HL-60/S4 treated with phorbol 12-myristate 13-acetate at 8.2 ng/mL for 4 days and 3 days (cell line): ENCODE measurements around the gene ZNG1B.
"Not testable (repeated sequence)": the region's sequence is repeated elsewhere in the genome, so short reads cannot be mapped to it uniquely, and the experiment has no call there.

Experiments used
- in situ Hi-C: fragments of 300-500 bp; cut with MboI; formaldehyde crosslinking; loops from 2 replicates; pipeline ENCODE4 v1.15.0; 2022; ENCODE audit warnings: low sequenced_read_pairs

The ZNG1B gene

GRCh38 chr2:113437508-113438465 lies at the start of gene ZNG1B:
Gene ZNG1B, plus strand, starts transcription at chr2:113437691. Its CDS starts 178 bp downstream, at chr2:113437869.
- in situ Hi-C loops = not testable (repeated sequence)

- in situ Hi-C loops = no loop called here
Measured at GRCh38 chr2:113390124-113390849, 47.2 kb upstream of the ZNG1B start.

GRCh38 chr2:113391073-113391472 lies 46.4 kb upstream of the ZNG1B start:
- in situ Hi-C loops = no loop called here

- in situ Hi-C loops = no loop called here
Measured at GRCh38 chr2:113406114-113406513, 31.4 kb upstream of the ZNG1B start.

- in situ Hi-C loops = no loop called here
Measured at GRCh38 chr2:113407446-113408099, 29.9 kb upstream of the ZNG1B start.

GRCh38 chr2:113411725-113412352 lies 25.7 kb upstream of the ZNG1B start:
- in situ Hi-C loops = not testable (repeated sequence)

- in situ Hi-C loops = not testable (repeated sequence)
Measured at GRCh38 chr2:113412774-113413173, 24.7 kb upstream of the ZNG1B start.

- in situ Hi-C loops = not testable (repeated sequence)
Measured at GRCh38 chr2:113431773-113432172, 5.7 kb upstream of the ZNG1B start.

GRCh38 chr2:113433468-113433867 lies 4.0 kb upstream of the ZNG1B start:
- in situ Hi-C loops = not testable (repeated sequence)

- in situ Hi-C loops = not testable (repeated sequence)
Measured at GRCh38 chr2:113465770-113466169, 28.3 kb downstream of the ZNG1B start.

- in situ Hi-C loops = not testable (repeated sequence)
Measured at GRCh38 chr2:113476688-113477368, 39.3 kb downstream of the ZNG1B start.

DNA sequence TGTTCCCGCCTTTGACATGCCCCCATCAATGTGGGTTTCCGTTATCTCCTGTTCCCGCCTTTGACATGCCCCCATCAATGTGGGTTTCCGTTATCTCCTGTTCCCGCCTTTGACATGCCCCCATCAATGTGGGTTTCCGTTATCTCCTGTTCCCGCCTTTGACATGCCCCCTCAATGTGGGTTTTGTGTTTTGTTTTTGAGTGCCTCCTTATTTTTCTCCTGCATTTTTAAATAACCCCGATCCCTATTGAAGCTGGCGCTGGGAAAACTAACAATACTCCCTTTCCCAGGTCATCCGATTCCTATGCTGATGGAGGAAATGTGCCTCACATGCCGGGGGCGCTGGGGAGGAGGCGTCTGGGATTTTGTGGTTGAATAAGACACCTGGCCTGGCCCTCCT lies 59.0 kb downstream of the ZNG1B start:
- in situ Hi-C loops = not testable (repeated sequence)

DNA sequence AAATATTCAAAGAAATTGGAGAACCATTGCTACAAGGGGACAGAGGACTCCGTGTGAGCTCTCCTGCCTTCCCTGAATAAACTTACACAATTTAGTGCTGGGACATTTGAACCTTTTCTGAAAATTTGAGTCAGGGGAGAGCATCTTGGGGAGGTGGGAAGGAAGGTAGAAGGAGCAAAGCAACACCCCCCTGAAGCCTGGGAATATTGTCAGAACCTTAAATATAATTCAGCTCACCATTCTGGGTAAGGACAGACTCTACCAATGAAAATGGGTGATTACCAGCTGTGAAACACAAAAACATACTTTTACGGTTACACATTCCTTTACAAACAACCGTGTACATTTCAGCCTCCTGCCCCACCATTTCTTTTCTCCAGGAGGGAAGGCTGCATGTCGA lies 60.9 kb downstream of the ZNG1B start, which contains the start of gene FOXD4L1:
TSS of gene FOXD4L1 (plus strand) at position 301 of the 400 bp plus-strand sequence. CDS start 592 bp downstream, outside the sequence.
- in situ Hi-C loops = not testable (repeated sequence)

DNA sequence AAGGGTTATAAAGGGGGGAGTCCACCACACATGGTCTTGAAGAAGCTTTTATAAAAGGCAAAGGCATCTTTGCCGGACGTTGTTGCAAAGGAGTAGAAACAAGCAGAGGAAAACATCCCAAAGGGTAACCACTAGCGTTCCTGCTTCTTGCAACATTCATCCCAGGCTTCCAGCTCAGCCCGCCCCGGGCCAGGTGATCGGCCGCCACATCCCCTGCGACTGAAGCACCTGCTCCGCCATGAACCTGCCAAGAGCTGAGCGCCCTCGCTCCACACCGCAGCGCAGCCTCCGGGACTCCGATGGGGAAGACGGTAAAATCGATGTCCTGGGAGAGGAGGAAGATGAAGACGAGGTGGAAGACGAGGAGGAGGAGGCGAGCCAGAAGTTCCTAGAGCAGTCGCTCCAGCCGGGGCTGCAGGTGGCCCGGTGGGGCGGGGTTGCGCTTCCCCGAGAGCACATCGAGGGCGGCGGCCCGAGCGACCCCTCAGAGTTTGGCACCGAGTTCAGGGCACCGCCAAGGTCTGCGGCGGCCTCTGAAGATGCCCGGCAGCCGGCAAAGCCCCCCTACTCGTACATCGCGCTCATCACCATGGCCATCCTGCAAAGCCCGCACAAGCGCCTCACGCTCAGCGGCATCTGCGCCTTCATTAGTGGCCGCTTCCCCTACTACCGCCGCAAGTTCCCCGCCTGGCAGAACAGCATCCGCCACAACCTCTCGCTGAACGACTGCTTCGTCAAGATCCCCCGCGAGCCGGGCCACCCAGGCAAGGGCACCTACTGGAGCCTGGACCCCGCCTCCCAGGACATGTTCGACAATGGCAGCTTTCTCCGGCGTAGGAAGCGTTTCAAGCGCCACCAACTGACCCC lies 61.8 kb downstream of the ZNG1B start:
- in situ Hi-C loops = not testable (repeated sequence)

- in situ Hi-C loops = not testable (repeated sequence)
Measured at GRCh38 chr2:113499886-113500722, 62.6 kb downstream of the ZNG1B start.

GRCh38 chr2:113500723-113501038 lies 63.2 kb downstream of the ZNG1B start:
- in situ Hi-C loops = not testable (repeated sequence)

- in situ Hi-C loops = not testable (repeated sequence)
Measured at GRCh38 chr2:113502216-113503093, 65.0 kb downstream of the ZNG1B start.
